GM15510 (cell line): ENCODE results near the gene SPX.
A peak's percentile ranks its signal among the peaks of the same experiment; 100 is the strongest.

Experiments
- POLR2A ChIP-seq: IDR thresholded peaks from 3 replicates; pipeline ENCODE4 v1.6.1; 2011; ENCODE audit warnings: borderline replicate concordance; ENCODE audit not compliant: insufficient read length; ENCODE audit errors: extremely low read depth

Gene SPX

DNA sequence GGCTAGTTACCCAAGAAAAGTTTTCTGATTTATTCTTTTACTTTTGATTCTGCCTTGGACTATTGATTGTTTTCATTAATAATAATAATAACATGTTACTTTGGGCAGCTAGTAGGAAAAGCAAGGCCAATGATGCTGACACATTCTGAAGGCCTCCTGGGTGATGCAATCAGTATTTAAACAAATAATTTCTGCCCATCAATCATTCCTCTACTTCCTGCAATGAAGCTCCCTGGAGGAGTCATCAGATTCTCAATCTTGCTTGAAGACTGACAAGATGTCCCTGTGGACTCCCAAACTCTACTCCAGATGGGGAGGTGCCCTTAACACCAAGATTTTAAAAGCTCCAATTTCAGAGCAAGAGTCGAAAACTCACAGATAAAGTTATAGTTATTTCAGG, at the start of gene SPX:
SPX (plus strand) TSS at position 244 of the 400 bp plus-strand sequence. CDS start 177 bp downstream, outside the sequence.
- TF ChIP-seq POLR2A, result no peak

GRCh38 chr12:21476949-21477348, 49.1 kb upstream of the SPX start:
- no peak for TF ChIP-seq POLR2A

GRCh38 chr12:21478756-21479455, 47.2 kb upstream of the SPX start:
- TF ChIP-seq POLR2A, result no peak

DNA sequence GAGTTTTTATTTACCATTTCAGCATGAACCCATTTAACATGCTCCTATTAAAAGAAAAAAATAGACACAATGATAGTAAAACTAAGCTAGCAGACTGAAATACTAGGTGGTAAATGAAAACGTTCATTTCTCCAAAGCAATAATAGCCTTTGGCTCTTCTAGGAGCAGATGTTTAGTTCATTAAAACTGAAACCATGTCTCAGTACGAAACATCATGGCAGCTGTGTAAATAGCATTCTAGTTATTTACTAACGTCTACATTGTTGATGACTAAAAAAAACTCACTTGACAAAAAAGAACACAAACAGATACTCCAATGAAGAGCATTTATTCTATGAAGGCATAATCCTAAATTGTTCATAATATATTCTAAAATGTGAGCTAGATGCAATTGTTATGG, 42.6 kb upstream of the SPX start:
- TF ChIP-seq POLR2A, result no peak

DNA sequence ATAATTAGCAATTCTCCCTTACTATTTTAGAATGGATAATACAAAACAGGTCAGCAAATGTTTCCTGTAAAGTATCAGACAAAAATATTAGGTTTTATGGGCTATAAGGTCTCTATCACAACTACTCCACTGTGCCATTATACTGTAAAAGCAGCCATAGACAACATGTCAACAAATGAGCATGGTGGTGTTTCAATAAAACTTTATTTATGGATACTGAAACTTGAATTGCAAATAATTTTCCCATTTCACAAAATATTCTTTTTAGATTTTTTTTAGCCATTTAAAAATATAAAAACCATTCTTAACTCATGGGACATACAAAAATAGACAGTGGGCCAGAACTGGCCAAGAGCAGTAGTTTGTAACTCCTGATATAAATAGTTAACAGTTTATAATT, 40.1 kb upstream of the SPX start:
- TF ChIP-seq POLR2A, result no peak

DNA sequence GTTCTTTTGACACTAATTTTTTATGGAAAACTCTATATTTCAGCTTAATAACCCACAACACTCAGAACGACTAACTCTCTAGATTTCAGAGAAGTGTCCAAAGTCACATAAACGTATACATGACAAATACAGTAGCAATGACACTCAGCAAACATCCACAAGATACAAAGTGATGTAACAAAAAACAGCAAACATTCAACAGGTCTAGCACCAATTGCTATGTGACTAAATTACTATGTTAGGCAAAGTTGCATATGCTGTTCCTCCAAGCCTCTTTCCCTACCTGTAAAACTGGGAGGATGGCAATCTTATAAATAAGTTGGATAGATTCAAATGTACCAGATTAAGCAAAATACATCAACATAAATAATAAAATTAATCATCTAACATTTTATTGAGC, 26.3 kb upstream of the SPX start:
- TF ChIP-seq POLR2A, result no peak

- TF ChIP-seq POLR2A, result no peak
Observed at GRCh38 chr12:21500786-21501257, 25.3 kb upstream of the SPX start.

GRCh38 chr12:21501258-21502163, 24.6 kb upstream of the SPX start, which contains the start of the genes GOLT1B and RECQL:
GOLT1B (plus strand) TSS chr12:21501789; CDS start chr12:21501924, 135 bp downstream.
RECQL (minus strand) TSS chr12:21501635; CDS start chr12:21499570, 2,065 bp downstream.
- peak; percentile 72 for TF ChIP-seq POLR2A

DNA sequence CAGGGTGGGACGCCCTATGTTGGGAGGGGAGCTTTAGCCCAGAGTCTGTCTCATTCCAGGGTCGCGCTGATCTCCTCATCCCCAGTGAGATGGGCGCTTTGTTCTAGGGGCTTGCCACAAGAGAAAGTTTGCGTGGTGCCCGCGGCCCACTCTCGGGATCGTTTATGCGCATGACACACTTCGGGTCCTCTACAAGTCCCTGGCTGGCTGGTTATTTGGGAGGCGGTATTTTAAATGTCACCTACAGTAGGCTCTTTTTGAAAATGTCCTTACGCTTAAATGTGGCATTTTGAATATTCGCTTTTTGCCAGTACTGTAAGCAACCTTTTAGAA, 24.0 kb upstream of the SPX start:
- no peak for TF ChIP-seq POLR2A

- TF ChIP-seq POLR2A, result no peak
Observed at GRCh38 chr12:21502872-21503271, 23.2 kb upstream of the SPX start.

DNA sequence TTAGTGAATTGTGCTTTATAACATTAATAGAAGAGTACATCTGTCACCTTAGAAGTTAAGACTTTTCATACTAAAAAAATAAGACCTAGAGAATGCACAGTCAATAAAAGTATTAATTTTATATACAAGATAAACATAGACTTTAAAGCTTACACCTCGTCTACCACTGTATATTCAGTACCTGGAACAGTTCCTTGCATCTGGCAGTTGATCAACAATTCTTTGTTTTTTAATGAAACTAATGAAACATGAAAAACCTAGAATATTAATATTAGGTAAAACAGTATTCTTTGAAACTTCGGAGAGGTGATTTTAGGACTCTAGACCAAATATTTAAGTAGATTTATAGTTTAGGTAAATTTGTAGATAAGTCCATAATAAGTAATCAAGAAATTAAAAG, 20.2 kb upstream of the SPX start:
- TF ChIP-seq POLR2A, result no peak

DNA sequence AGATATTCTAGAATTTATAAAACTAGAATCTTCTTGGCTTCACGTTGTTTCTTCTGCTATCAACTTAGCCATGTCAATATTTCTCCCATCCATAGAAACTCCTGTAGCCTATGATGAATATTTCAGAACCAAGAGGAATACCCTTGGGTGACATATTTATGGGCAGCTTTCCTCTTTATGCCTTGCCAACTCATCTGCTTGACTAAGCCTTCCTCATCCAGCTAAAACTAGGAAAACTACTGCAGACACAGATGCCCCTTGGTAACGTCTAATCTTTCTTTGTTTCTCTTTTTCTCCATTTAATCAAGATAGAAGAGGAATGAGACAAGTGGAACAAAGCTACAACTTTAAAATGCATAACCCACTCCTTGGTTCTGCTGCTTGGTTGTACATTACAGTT, 18.2 kb upstream of the SPX start:
- no peak for TF ChIP-seq POLR2A

DNA sequence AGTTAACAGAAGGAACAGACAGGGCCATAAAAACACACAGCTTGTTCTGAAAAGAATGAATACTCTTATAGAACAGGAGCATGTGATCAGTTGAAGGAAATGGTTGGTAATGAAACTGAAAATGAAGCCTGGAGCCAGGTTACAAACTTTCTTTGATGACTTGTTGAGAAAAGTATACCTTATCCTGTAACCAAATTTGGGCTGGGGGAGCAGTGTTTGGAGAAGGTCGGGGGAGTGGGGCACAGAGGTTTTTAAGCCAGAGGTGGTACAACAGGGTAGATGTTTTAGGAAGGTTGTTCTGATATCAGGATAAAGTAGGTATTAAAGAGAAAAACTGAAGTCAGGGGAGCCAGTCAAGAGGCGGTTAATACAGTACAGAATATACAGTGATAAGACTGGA, 16.3 kb upstream of the SPX start:
- TF ChIP-seq POLR2A, result no peak

DNA sequence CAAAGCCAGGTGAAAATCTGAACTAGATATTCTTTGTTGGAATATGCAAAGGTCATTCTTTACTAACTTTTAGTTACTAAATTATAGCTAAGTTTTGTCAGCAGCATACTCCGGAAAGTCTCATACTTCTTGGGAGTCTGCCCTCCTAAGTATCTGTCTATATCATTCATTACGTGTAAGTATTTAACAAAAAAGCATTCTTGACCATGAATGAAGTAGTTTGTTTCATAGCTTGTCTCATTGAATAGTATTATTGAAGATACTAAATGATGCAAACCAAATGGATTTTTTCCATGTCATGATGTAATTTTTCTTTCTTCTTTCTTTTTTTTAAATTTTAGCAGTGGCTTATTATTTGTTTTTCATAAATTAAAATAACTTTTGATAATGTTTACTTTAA, 9.8 kb upstream of the SPX start:
- no peak for TF ChIP-seq POLR2A

DNA sequence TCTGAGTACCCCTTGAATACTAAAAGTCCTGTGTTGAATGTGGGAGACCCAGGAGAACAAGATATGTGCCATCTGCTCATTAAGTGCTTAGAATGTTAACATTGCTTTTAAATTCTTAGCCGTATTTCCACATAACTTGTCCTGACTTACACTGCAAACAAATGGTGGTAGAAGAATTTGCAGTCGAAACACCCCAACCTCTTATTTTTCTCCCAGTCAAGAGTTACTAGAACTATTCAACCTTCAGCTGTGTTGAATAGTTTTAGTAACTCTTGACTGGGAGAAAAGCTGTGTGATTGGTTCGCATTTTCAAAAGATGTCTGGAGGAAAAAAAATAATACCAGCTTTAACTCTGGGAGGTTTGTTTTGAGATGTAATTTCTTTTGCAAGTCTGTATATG, 7.6 kb upstream of the SPX start:
- no peak for TF ChIP-seq POLR2A
